Right lobe of liver (tissue), 4 donors: ENCODE measurements around the gene PEX11G.

Experiments used
- CTCF ChIP-seq, 4 donors: fragments of 200-600 bp in 3 of 4; fragments of 450-650 bp in 1 of 4; IDR thresholded peaks; one replicate each; pipeline versions ENCODE4 v1.5.1 to v1.8.0; 2016 to 2022; ENCODE audit warnings: antibody characterized with exemption in 4 of 4, mild to moderate bottlenecking in 2 of 4
- POLR2A ChIP-seq: fragments of 450-650 bp; IDR thresholded peaks from one replicate; pipeline ENCODE4 v1.6.1; 2017; ENCODE audit warnings: antibody characterized with exemption, mild to moderate bottlenecking
- donor health status: DM: no; HTN: no; CAD: no.
- donor health status: DM: no; HTN: no; CAD: no.
- donor health status: DM: no; HTN: yes; CAD: no.

GRCh38 chr19:7428651-7429113 is 60.2 kb downstream of the PEX11G start:
- TF ChIP-seq CTCF (IDR thresholded peaks at IDR 0.05) = no peak
- no peak for TF ChIP-seq POLR2A
